ENCODE results near the gene ENDOG. TPM values are rescaled to one million over a fixed set of nuclear protein-coding genes. Genes with fewer than 3 reads are reported as not detected.
"Not testable (repeated sequence)": the region's sequence is repeated elsewhere in the genome, so short reads cannot be mapped to it uniquely, and the experiment has no call there.

ENDOG gene
- total and polyA plus RNA-seq, 2 donors (not counting 1 experiment from before 2014, with no cell fraction given): 5.2 to 15.5 TPM

DNA sequence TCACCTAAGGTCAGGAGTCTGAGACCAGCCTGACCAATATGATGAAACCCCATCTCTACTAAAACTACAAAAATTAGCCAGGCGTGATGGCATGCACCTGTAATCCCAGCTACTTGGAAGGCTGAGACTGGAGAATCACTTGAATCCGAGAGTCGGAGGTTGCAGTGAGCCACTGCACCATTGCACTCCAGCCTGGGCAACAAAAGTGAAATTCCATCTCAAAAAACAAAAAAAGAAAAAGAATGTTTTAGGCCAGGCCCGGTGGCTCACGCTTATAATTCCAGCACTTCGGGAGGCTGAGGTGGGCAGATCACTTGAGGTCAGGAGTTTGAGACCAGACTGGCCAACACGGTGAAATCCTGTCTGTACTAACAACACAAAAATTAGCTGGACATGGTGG is 40.2 kb downstream of the ENDOG start:
- H2AFZ ChIP-seq (ENCODE audit: low read length); H3K9me3 ChIP-seq (ENCODE audit: control insufficient read depth, insufficient read depth, low read depth, low read length); DNase-seq (ENCODE audit: low read depth in 2 of 2); H3K4me2 ChIP-seq (ENCODE audit: extremely low read depth, insufficient read depth, low read length); H3K4me1 ChIP-seq (ENCODE audit: control insufficient read depth, extremely low read depth, insufficient read depth, low read length); H4K20me1 ChIP-seq (ENCODE audit: control insufficient read depth, extremely low read depth, insufficient read depth, low read length); H3K9ac ChIP-seq (ENCODE audit: insufficient read depth, low read length); H3K27ac ChIP-seq (ENCODE audit: insufficient read depth, low read length); H3K79me2 ChIP-seq (ENCODE audit: control insufficient read depth, insufficient read depth, low read length); H3K36me3 ChIP-seq (ENCODE audit: control insufficient read depth, insufficient read depth, low read length); H3K27me3 ChIP-seq (ENCODE audit: control insufficient read depth, insufficient read depth, low read length); H3K4me3 ChIP-seq (replicated peaks in 1 of 4; ENCODE audit: control extremely low read depth in 1 of 4, insufficient read depth in 1 of 4, low read depth in 3 of 4, low read length in 4 of 4): not testable (repeated sequence)

DNA sequence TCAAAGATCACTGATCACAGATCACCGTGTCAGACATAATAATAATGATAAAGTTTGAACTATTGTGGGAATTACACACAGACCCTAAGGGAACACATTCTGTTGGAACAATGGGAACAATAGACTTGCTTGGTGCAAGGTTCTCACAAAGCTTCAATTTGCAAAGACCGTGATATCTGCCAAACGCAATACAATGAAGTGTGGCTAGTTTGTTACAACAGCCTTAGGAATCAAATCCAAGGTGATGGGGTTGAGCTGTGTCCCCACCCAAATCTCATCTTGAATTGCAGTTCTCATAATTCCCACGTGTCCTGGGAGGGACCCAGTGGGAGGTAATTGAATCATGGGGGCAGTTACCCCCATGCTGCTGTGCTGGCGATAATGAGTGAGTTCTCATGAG is 42.6 kb downstream of the ENDOG start:
- Histone ChIP-seq H3K4me3 (replicated peaks in 1 of 4; ENCODE audit: control extremely low read depth in 1 of 4, insufficient read depth in 1 of 4, low read depth in 3 of 4, low read length in 4 of 4) (no peak overlapping the region), H3K27ac (ENCODE audit: insufficient read depth, low read length) (no peak overlapping the region), H3K27me3 (ENCODE audit: control insufficient read depth, insufficient read depth, low read length) (no peaks in the 10 kb centered on the region), H3K4me2 (ENCODE audit: extremely low read depth, insufficient read depth, low read length) (no peak overlapping the region), H4K20me1 (ENCODE audit: control insufficient read depth, extremely low read depth, insufficient read depth, low read length) (no peaks in the 10 kb centered on the region), H3K79me2 (ENCODE audit: control insufficient read depth, insufficient read depth, low read length) (no peaks in the 10 kb centered on the region), H3K9ac (ENCODE audit: insufficient read depth, low read length) (no peak overlapping the region), H2AFZ (ENCODE audit: low read length) (no peak overlapping the region), H3K36me3 (ENCODE audit: control insufficient read depth, insufficient read depth, low read length) (no peaks in the 10 kb centered on the region), H3K9me3 (ENCODE audit: control insufficient read depth, insufficient read depth, low read depth, low read length) (no peaks in the 10 kb centered on the region), H3K4me1 (ENCODE audit: control insufficient read depth, extremely low read depth, insufficient read depth, low read length) (no peaks in the 10 kb centered on the region)
- DNase-seq (ENCODE audit: low read depth in 2 of 2): no peak
- TF ChIP-seq, protein P1, sequence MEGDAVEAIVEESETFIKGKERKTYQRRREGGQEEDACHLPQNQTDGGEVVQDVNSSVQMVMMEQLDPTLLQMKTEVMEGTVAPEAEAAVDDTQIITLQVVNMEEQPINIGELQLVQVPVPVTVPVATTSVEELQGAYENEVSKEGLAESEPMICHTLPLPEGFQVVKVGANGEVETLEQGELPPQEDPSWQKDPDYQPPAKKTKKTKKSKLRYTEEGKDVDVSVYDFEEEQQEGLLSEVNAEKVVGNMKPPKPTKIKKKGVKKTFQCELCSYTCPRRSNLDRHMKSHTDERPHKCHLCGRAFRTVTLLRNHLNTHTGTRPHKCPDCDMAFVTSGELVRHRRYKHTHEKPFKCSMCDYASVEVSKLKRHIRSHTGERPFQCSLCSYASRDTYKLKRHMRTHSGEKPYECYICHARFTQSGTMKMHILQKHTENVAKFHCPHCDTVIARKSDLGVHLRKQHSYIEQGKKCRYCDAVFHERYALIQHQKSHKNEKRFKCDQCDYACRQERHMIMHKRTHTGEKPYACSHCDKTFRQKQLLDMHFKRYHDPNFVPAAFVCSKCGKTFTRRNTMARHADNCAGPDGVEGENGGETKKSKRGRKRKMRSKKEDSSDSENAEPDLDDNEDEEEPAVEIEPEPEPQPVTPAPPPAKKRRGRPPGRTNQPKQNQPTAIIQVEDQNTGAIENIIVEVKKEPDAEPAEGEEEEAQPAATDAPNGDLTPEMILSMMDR (conservative IDR thresholded peaks at IDR 0.05 in 1 of 2, IDR thresholded peaks at IDR 0.05 in 1 of 2; ENCODE audit: low read depth in 1 of 2, low read length in 2 of 2): no peak
- TF ChIP-seq EZH2 (IDR thresholded peaks at IDR 0.05; ENCODE audit: low read length, missing control alignments): no peak

DNA sequence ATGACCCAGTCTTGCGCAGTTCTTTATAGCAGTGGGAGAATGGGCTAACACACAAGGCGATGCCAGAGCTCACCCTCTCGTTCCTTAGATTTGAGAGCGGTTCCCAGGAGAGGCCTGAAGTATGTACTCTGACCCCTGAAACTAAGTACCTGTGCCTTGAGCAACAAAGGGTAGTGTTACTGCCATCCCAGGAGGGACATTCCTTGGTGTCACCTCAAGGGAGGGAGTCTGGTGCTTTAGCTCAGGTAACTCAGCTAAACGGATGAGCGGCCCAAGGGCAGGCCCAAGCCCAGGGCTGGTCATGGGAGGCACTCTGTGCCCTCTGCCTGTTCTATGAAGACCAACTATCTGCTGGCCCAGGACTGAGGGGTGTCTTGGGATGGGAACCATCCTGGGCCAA is 43.2 kb downstream of the ENDOG start:
- TF ChIP-seq, protein P1 (conservative IDR thresholded peaks at IDR 0.05 in 1 of 2, IDR thresholded peaks at IDR 0.05 in 1 of 2; ENCODE audit: low read depth in 1 of 2, low read length in 2 of 2): no peak
- no peak for TF ChIP-seq EZH2 (IDR thresholded peaks at IDR 0.05; ENCODE audit: low read length, missing control alignments)
- H3K4me2 ChIP-seq (ENCODE audit: extremely low read depth, insufficient read depth, low read length): no peak overlapping the region
- H3K27ac ChIP-seq (ENCODE audit: insufficient read depth, low read length): no peak overlapping the region
- DNase-seq (ENCODE audit: low read depth in 2 of 2): no peak
- H4K20me1 ChIP-seq (ENCODE audit: control insufficient read depth, extremely low read depth, insufficient read depth, low read length): no peaks in the 10 kb centered on the region
- H3K27me3 ChIP-seq (ENCODE audit: control insufficient read depth, insufficient read depth, low read length): no peaks in the 10 kb centered on the region
- no peaks in the 10 kb centered on the region for H3K9me3 ChIP-seq (ENCODE audit: control insufficient read depth, insufficient read depth, low read depth, low read length)
- H3K36me3 ChIP-seq (ENCODE audit: control insufficient read depth, insufficient read depth, low read length): no peaks in the 10 kb centered on the region
- no peak overlapping the region for H3K4me3 ChIP-seq (replicated peaks in 1 of 4; ENCODE audit: control extremely low read depth in 1 of 4, insufficient read depth in 1 of 4, low read depth in 3 of 4, low read length in 4 of 4)
- no peak overlapping the region for H3K9ac ChIP-seq (ENCODE audit: insufficient read depth, low read length)
- no peak overlapping the region for H2AFZ ChIP-seq (ENCODE audit: low read length)
- H3K79me2 ChIP-seq (ENCODE audit: control insufficient read depth, insufficient read depth, low read length): no peaks in the 10 kb centered on the region
- no peaks in the 10 kb centered on the region for H3K4me1 ChIP-seq (ENCODE audit: control insufficient read depth, extremely low read depth, insufficient read depth, low read length)
